Nephron (organoid): ENCODE results near the gene ZNF516.
A peak's percentile ranks its signal among the peaks of the same experiment; 100 is the strongest.

Experiments used
- H3K27ac Mint-ChIP-seq, 3 experiments: 2 replicates each; pipeline ENCODE4 v1.8.0; 2020; ENCODE audit warnings: mixed read lengths in 3 of 3, mild to moderate bottlenecking in 2 of 3, moderate library complexity in 1 of 3
- H3K27me3 Mint-ChIP-seq: 2 replicates; pipeline ENCODE4 v1.8.0; 2021; ENCODE audit warnings: low read depth, mild to moderate bottlenecking, moderate library complexity, mixed read lengths
- H3K36me3 Mint-ChIP-seq: 2 replicates; pipeline ENCODE4 v1.8.0; 2020; ENCODE audit warnings: low read depth, mixed read lengths
- H3K4me1 Mint-ChIP-seq: 2 replicates; pipeline ENCODE4 v1.8.0; 2020; ENCODE audit warnings: mixed read lengths
- H3K4me3 Mint-ChIP-seq, 3 experiments: 2 replicates each; pipeline ENCODE4 v1.8.0; 2020; ENCODE audit warnings: mild to moderate bottlenecking in 3 of 3, mixed read lengths in 3 of 3, moderate library complexity in 2 of 3
- H3K9me3 Mint-ChIP-seq: 2 replicates; pipeline ENCODE4 v1.8.0; 2020; ENCODE audit warnings: mixed read lengths
- TF ChIP-seq, protein P1 (sequence below), 3 experiments: fragments of 200-600 bp; sonication (generic); IDR thresholded peaks; one replicate each; pipeline ENCODE4 v1.5.0; 2021; ENCODE audit warnings: antibody characterized with exemption in 3 of 3; ENCODE audit not compliant: unreplicated experiment in 3 of 3

The ZNF516 gene

DNA sequence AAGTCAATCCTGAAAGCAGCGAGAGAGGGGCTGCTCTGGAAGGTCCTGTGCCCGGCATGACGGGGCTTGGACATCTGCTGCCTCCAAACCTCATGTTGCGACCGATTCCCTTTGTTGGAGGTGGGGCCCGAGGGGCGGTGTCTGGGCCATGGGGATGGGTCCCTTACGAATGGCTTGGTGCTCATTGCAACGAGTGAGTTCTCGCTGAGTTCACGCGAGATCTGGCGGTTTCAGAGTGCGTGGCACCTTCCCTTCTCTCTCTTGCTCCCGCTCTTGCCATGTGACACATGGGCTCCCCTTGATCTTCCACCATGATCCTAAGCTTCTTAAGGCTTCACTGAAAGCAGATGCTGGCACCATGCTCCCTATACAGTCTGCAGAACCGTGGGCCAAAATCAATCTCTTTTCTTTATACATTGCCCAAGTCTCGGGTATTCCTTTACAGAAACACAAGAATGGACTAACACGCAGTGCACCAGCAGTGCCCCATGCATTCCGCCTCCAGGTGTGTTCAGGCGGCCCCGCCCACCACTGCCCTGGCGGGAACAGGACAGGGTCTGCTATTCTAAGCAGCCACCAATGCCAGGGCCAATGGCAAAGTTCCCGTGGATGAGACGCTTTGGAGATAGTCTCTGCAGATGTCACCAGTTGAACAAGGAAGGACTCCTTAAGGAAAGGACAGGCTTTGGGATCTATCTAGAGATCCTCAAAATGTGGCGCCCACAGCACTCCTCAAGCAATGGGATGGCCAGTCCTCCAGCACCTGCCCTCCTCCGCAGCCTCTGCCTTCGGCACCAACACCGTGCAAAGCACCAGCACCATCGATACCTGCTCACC, 63.4 kb downstream of the ZNF516 start:
- TF ChIP-seq, protein P1, sequence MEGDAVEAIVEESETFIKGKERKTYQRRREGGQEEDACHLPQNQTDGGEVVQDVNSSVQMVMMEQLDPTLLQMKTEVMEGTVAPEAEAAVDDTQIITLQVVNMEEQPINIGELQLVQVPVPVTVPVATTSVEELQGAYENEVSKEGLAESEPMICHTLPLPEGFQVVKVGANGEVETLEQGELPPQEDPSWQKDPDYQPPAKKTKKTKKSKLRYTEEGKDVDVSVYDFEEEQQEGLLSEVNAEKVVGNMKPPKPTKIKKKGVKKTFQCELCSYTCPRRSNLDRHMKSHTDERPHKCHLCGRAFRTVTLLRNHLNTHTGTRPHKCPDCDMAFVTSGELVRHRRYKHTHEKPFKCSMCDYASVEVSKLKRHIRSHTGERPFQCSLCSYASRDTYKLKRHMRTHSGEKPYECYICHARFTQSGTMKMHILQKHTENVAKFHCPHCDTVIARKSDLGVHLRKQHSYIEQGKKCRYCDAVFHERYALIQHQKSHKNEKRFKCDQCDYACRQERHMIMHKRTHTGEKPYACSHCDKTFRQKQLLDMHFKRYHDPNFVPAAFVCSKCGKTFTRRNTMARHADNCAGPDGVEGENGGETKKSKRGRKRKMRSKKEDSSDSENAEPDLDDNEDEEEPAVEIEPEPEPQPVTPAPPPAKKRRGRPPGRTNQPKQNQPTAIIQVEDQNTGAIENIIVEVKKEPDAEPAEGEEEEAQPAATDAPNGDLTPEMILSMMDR (IDR thresholded peaks at IDR 0.05; ENCODE audit: unreplicated experiment in 3 of 3), result no peak
- H3K27me3 Mint-ChIP-seq, result no peaks in the 10 kb centered on the region
- H3K4me1 Mint-ChIP-seq, result peaks cover 24% of the 10 kb centered on the region
- H3K36me3 Mint-ChIP-seq, result peaks cover 65% of the 10 kb centered on the region
- no peak overlapping the region for H3K4me3 Mint-ChIP-seq
- H3K9me3 Mint-ChIP-seq, result no peaks in the 10 kb centered on the region
- H3K27ac Mint-ChIP-seq, result no peak overlapping the region

DNA sequence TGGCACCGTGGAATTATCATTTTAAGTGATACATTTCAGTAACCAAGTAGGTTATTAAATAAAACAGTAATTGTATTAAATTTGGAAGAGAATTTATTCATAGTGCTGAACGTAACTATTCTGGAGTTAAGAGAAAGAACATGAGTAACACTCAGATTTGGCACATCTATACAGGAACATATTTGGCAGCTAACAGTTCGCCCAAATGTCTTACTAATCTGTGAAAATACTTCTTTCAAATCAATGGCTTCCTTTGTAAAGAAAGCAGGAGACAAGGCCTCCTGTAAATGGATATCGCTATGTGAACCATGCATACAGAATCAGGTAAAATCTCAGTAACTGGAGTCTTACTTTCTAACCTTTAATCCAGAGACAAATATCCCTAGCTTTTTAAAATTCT, 64.4 kb downstream of the ZNF516 start:
- Mint-ChIP-seq H3K27me3 (no peaks in the 10 kb centered on the region), H3K9me3 (no peaks in the 10 kb centered on the region), H3K4me1 (peaks cover 31% of the 10 kb centered on the region), H3K36me3 (peaks cover 59% of the 10 kb centered on the region), H3K27ac (peak overlapping the region in 1 of 3 experiments; percentile 12), H3K4me3 (no peak overlapping the region)
- TF ChIP-seq, protein P1 (IDR thresholded peaks at IDR 0.05; ENCODE audit: unreplicated experiment in 3 of 3), result no peak

DNA sequence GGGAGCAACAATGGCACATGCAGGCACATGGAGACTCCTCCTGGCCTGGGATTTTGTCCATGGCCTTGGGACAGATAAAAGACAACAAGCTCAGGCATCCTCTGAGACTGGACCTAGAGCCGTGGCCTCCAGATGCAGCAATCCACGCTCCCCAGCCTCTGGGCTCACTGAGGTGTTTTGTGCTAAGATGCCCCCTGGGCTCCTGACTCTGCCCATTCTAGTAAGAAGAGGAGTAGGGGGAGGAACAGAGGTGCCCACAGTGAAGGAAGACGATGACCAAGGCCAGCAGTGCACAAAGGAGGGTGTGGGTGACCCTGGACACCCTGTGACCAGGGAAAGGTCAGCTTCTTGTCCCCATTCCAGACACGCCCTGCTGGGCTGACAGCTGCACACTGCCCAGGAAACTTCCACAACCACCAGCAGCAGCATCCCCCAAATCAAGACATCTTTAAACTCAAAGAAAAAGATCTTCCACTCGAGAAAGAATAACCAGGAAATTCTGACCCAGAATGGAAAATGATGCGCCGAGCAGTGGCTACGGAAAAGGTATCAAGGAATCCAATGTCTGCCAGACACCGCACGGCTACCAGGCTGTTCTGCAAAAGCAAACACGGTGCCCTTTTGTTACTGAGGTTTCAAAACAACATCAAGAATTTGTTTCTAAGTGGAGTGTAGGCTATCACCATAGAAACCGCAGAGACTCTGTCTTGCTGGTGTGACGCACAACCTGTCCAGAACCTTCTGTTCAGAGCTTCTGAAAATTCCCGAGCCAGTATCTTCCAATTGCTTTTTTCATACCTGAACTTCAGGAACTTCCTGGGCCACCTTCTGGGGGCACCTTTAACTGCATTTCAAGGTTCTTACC, 65.5 kb downstream of the ZNF516 start:
- Mint-ChIP-seq H3K36me3 (peaks cover 49% of the 10 kb centered on the region), H3K4me1 (peaks cover 38% of the 10 kb centered on the region), H3K27me3 (no peaks in the 10 kb centered on the region), H3K4me3 (no peak overlapping the region), H3K27ac (no peak overlapping the region), H3K9me3 (no peaks in the 10 kb centered on the region)
- TF ChIP-seq, protein P1 (IDR thresholded peaks at IDR 0.05; ENCODE audit: unreplicated experiment in 3 of 3), result no peak

DNA sequence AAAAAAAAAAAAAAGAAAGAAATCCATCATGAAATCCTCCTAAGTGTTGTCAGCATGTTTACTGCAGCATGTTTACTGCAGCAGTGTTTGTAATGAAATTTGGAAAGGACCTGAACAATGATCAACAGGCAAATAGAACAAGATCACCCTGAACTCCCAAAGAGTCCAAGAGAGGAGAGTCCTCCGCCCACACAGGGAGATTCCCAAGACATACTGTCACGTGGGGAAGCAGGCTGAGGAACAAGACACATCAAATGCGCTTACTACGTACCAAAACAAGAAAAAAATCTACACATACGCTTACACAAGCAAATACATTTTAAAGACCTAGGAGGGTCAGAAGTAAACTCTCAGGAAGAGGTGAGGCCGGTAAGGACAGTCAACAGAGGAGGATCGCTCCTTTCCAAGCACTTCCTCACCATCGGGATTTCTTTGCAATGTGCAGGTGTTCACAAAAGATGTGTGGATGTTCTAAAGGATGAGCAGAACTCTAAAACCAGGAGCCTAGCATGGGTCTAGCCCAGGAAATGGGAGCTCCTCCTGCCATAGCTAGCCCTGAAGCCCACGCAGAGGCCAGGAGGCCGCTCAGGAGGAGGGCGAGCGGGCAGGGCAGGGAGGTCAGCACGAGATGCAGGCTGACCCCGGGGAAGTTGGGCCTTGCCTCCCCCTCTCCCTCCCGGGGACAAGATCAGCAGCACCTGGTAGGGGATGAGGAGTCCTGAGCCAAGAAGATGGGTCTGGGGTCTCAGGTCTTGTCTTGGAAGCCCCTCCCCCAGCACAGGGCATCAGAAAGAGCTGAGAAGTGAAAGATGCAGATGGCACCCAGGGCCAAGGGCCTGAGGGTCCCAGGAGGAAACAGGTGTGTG, 66.4 kb downstream of the ZNF516 start:
- TF ChIP-seq, protein P1 (IDR thresholded peaks at IDR 0.05; ENCODE audit: unreplicated experiment in 3 of 3), result no peak
- Mint-ChIP-seq H3K4me3 (no peak overlapping the region), H3K4me1 (peaks cover 38% of the 10 kb centered on the region), H3K27ac (peak overlapping the region; percentile 16 to 63 (median 58)), H3K9me3 (no peaks in the 10 kb centered on the region), H3K36me3 (peaks cover 40% of the 10 kb centered on the region), H3K27me3 (no peaks in the 10 kb centered on the region)

DNA sequence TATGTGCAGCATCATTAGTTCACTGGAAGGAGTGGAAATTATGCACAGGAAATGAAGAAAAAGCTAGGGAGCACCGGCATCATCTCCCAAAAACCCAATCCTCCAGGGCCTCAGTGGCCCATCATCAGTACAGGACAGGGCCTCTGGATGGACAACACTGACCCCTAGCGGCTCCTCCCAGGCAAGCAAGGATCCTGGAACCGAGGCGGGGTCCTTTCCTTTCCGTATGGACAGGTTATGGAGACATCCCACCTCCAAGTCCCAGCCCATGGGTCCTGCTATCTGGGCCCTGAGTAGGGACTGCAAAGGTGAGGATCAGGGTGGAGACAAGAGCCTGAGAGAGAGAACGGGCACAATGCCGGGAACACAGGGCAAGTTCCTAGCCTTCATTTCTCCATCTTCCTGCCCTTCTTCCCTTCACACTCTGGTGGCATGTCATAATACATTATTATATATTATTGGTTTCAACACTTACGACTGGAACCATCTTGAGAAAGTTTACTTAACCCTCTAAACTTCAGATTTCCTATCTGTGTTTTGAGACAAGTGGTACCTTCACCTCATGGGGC, 68.2 kb downstream of the ZNF516 start:
- H3K9me3 Mint-ChIP-seq, result no peaks in the 10 kb centered on the region
- TF ChIP-seq, protein P1 (IDR thresholded peaks at IDR 0.05; ENCODE audit: unreplicated experiment in 3 of 3), result peak; percentile 57 to 76 (median 64)
- no peak overlapping the region for H3K4me3 Mint-ChIP-seq
- H3K27me3 Mint-ChIP-seq, result no peaks in the 10 kb centered on the region
- H3K27ac Mint-ChIP-seq, result no peak overlapping the region
- peaks cover 24% of the 10 kb centered on the region for H3K36me3 Mint-ChIP-seq
- peaks cover 45% of the 10 kb centered on the region for H3K4me1 Mint-ChIP-seq
